BE2C (cell line): ENCODE results near the gene ETV6.
"Not testable (repeated sequence)": the region's sequence is repeated elsewhere in the genome, so short reads cannot be mapped to it uniquely, and the experiment has no call there.

Experiments
- DNase-seq: peaks from one replicate; pipeline ENCODE4 v3.0.0-alpha.2; 2020
- H3K27me3 ChIP-seq: fragments of 250-450 bp; sonication (Bioruptor Pico); 2 replicates; pipeline ENCODE4 v1.5.1; 2020; ENCODE audit warnings: mild to moderate bottlenecking
- H3K36me3 ChIP-seq: fragments of 250-450 bp; sonication (Bioruptor Pico); 2 replicates; pipeline ENCODE4 v1.5.1; 2020; ENCODE audit warnings: mild to moderate bottlenecking
- H3K4me1 ChIP-seq: fragments of 250-450 bp; sonication (Bioruptor Pico); 2 replicates; pipeline ENCODE4 v1.5.1; 2020
- H3K4me3 ChIP-seq: 2 replicates; pipeline ENCODE4 v1.5.1; 2011; ENCODE audit warnings: low read depth, low read length
- H3K9me3 ChIP-seq: fragments of 250-450 bp; sonication (Bioruptor Pico); 2 replicates; pipeline ENCODE4 v1.5.1; 2020
- TF ChIP-seq, protein P1 (sequence below): IDR thresholded peaks from 2 replicates; pipeline ENCODE4 v1.5.1; 2012; ENCODE audit warnings: mild to moderate bottlenecking, low read depth, low read length

Gene ETV6

GRCh38 chr12:11615481-11615880, 34.0 kb upstream of the ETV6 start:
- no peaks in the 10 kb centered on the region for H3K9me3 ChIP-seq
- TF ChIP-seq, protein P1, sequence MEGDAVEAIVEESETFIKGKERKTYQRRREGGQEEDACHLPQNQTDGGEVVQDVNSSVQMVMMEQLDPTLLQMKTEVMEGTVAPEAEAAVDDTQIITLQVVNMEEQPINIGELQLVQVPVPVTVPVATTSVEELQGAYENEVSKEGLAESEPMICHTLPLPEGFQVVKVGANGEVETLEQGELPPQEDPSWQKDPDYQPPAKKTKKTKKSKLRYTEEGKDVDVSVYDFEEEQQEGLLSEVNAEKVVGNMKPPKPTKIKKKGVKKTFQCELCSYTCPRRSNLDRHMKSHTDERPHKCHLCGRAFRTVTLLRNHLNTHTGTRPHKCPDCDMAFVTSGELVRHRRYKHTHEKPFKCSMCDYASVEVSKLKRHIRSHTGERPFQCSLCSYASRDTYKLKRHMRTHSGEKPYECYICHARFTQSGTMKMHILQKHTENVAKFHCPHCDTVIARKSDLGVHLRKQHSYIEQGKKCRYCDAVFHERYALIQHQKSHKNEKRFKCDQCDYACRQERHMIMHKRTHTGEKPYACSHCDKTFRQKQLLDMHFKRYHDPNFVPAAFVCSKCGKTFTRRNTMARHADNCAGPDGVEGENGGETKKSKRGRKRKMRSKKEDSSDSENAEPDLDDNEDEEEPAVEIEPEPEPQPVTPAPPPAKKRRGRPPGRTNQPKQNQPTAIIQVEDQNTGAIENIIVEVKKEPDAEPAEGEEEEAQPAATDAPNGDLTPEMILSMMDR, result no peak
- DNase-seq, result no peak
- no peak overlapping the region for H3K4me3 ChIP-seq
- H3K27me3 ChIP-seq, result no peaks in the 10 kb centered on the region
- no peaks in the 10 kb centered on the region for H3K36me3 ChIP-seq
- H3K4me1 ChIP-seq, result no peaks in the 10 kb centered on the region

DNA sequence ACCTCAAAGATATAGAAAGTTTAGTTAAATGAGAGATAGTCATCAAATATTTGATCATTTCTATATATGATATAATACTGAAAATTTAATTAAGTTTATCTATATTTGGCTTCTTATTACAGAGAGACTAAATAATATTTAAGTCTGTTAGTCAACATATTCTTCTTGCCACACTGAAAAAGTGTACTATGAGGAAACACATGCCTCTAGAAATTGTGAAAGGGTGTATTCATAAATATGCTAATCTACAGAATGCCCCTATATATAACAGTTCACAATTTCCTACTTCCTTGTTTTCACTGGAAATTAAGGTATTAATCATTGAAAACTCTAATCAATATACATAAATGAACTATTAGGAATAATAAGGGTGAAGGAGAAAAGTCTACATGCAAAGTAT, 31.4 kb upstream of the ETV6 start:
- no peak for DNase-seq
- H3K4me3 ChIP-seq, result no peak overlapping the region
- TF ChIP-seq, protein P1, result no peak
- no peaks in the 10 kb centered on the region for H3K27me3 ChIP-seq
- H3K4me1 ChIP-seq, result no peaks in the 10 kb centered on the region
- H3K36me3 ChIP-seq, result no peaks in the 10 kb centered on the region
- no peaks in the 10 kb centered on the region for H3K9me3 ChIP-seq

- H3K36me3 ChIP-seq, result no peaks in the 10 kb centered on the region
- TF ChIP-seq, protein P1, result peak; percentile 45
- peak; percentile 28 for DNase-seq
- H3K9me3 ChIP-seq, result no peaks in the 10 kb centered on the region
- no peaks in the 10 kb centered on the region for H3K27me3 ChIP-seq
- H3K4me3 ChIP-seq, result no peak overlapping the region
- H3K4me1 ChIP-seq, result no peaks in the 10 kb centered on the region
These were observed 27.6 kb upstream of the ETV6 start for GRCh38 chr12:11621797-11622423.

DNA sequence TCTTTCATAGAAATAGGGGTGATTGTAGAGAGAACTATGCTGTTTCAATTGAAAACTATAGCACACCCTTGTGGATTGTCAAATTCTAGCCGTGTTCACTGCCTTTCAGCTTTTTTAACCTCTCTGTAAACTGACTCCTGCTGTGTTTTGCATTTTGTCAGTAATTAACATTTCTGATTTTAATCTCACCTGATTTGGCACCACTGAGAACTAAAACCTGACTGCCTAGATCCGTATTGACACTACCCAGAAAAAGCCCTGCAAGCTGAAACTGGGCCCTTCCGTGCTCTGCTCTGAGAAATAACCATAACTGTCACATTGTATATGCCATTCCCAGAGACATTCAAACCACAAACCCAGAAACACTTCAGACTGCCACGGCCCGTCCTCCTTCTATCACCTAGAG, 26.6 kb upstream of the ETV6 start:
- TF ChIP-seq, protein P1, result peak; percentile 16; the same call in 1 of the 2 replicates
- DNase-seq, result no peak
- H3K27me3 ChIP-seq, result no peaks in the 10 kb centered on the region

DNA sequence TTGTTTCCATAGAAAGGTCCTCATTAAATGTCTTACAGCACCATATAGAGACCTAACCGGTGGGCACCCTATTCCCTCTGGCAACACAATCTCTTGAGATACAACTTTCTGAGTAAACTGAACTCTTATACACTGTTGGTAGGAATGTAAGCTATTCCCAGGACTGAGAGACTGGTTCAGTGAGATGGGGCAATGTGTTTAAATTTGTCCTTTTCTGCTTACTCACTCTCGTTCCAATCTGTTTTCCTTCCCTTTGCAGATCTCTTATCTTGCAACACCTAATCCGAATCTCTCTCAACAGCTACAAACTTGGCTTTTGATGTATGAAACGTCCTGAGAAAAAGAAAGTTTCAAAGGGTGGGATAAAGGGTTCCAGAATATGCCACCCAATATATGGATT, 26.1 kb upstream of the ETV6 start:
- TF ChIP-seq, protein P1, result no peak
- Histone ChIP-seq H3K4me3 (no peak overlapping the region), H3K36me3 (no peaks in the 10 kb centered on the region), H3K4me1 (no peaks in the 10 kb centered on the region), H3K9me3 (no peaks in the 10 kb centered on the region), H3K27me3 (no peaks in the 10 kb centered on the region)
- no peak for DNase-seq

More for the DNA sequence above, 26.6 kb upstream of the ETV6 start:
- no peak overlapping the region for H3K4me3 ChIP-seq
- H3K4me1 ChIP-seq, result no peaks in the 10 kb centered on the region
- H3K36me3 ChIP-seq, result no peaks in the 10 kb centered on the region
- no peaks in the 10 kb centered on the region for H3K9me3 ChIP-seq

DNA sequence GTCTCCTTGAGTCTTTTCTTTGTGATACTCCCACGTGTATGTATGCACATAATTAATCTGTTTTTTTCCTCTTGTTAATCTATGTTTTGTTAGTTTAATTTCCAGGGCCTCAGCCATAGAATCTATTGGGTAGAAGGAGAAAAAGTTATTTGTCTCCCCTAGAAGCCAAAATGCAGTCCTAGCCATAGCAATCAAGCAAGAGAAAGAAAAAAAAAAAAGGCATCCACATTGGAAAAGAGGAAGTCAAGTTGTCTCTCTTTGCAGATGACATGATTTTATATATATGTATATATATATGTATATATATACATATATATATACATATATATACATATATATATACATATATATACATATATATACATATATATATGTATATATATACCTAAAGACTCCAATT, 25.4 kb upstream of the ETV6 start:
- no peaks in the 10 kb centered on the region for H3K27me3 ChIP-seq
- H3K4me3 ChIP-seq, result no peak overlapping the region
- no peaks in the 10 kb centered on the region for H3K4me1 ChIP-seq
- H3K9me3 ChIP-seq, result no peaks in the 10 kb centered on the region
- no peak for DNase-seq
- TF ChIP-seq, protein P1, result no peak
- H3K36me3 ChIP-seq, result no peaks in the 10 kb centered on the region

- not testable (repeated sequence) for H3K9me3 ChIP-seq, DNase-seq, H3K4me1 ChIP-seq, H3K36me3 ChIP-seq, H3K27me3 ChIP-seq, H3K4me3 ChIP-seq
These were observed 21.8 kb upstream of the ETV6 start for GRCh38 chr12:11627709-11628108.
